ENCODE results near the gene TENM4.

TENM4 gene

GRCh38 chr11:79185351-79185750 lies 255.5 kb downstream of the TENM4 start:
- TF ChIP-seq USF1 (IDR thresholded peaks at IDR 0.05): no peak
- no peak for TF ChIP-seq TCF12 (IDR thresholded peaks at IDR 0.05; ENCODE audit: low read depth)
- no peak for TF ChIP-seq FOXM1 (IDR thresholded peaks at IDR 0.05; ENCODE audit: borderline replicate concordance, low read depth)
- TF ChIP-seq ZBTB7A (IDR thresholded peaks at IDR 0.05; ENCODE audit: low read depth): no peak
- no peak for TF ChIP-seq REST (IDR thresholded peaks at IDR 0.05; ENCODE audit: low read depth)
- TF ChIP-seq NFIC (IDR thresholded peaks at IDR 0.05): no peak
- no peak for TF ChIP-seq TAF1 (IDR thresholded peaks at IDR 0.05; ENCODE audit: low read depth)

- no peak for TF ChIP-seq TAF1 (IDR thresholded peaks at IDR 0.05; ENCODE audit: low read depth)
- TF ChIP-seq CREB1 (IDR thresholded peaks at IDR 0.05; ENCODE audit: low read depth): no peak
- TF ChIP-seq REST (IDR thresholded peaks at IDR 0.05; ENCODE audit: low read depth): no peak
- no peak for TF ChIP-seq USF1 (IDR thresholded peaks at IDR 0.05)
- no peak for TF ChIP-seq NFIC (IDR thresholded peaks at IDR 0.05)
- no peak for TF ChIP-seq RAD21 (IDR thresholded peaks at IDR 0.05; ENCODE audit: low read depth)
- no peak for TF ChIP-seq MAX (IDR thresholded peaks at IDR 0.05)
- TF ChIP-seq EGR1 (IDR thresholded peaks at IDR 0.05): no peak
- no peak for TF ChIP-seq TEAD4 (IDR thresholded peaks at IDR 0.05)
These were observed 256.5 kb downstream of the TENM4 start for GRCh38 chr11:79184285-79184684.

GRCh38 chr11:79182794-79183193 lies 258.0 kb downstream of the TENM4 start:
- TF ChIP-seq YY1 (IDR thresholded peaks at IDR 0.05; ENCODE audit: low read depth) (no peak), REST (IDR thresholded peaks at IDR 0.05; ENCODE audit: low read depth) (no peak), NFIC (IDR thresholded peaks at IDR 0.05) (no peak), TCF12 (IDR thresholded peaks at IDR 0.05; ENCODE audit: low read depth) (no peak), EGR1 (IDR thresholded peaks at IDR 0.05) (no peak), MAX (IDR thresholded peaks at IDR 0.05) (no peak), RAD21 (IDR thresholded peaks at IDR 0.05; ENCODE audit: low read depth) (no peak), EP300 (IDR thresholded peaks at IDR 0.05; ENCODE audit: borderline replicate concordance) (no peak), CEBPB (IDR thresholded peaks at IDR 0.05) (no peak), USF1 (IDR thresholded peaks at IDR 0.05) (no peak), TAF1 (IDR thresholded peaks at IDR 0.05; ENCODE audit: low read depth) (no peak), TEAD4 (IDR thresholded peaks at IDR 0.05) (no peak), CREB1 (IDR thresholded peaks at IDR 0.05; ENCODE audit: low read depth) (no peak), ZBTB7A (IDR thresholded peaks at IDR 0.05; ENCODE audit: low read depth) (no peak), FOXM1 (IDR thresholded peaks at IDR 0.05; ENCODE audit: borderline replicate concordance, low read depth) (no peak)

GRCh38 chr11:79179087-79179486 lies 261.7 kb downstream of the TENM4 start:
- no peak for TF ChIP-seq TCF12 (IDR thresholded peaks at IDR 0.05; ENCODE audit: low read depth)
- no peak for TF ChIP-seq TEAD4 (IDR thresholded peaks at IDR 0.05)
- no peak for TF ChIP-seq REST (IDR thresholded peaks at IDR 0.05; ENCODE audit: low read depth)
- TF ChIP-seq YY1 (IDR thresholded peaks at IDR 0.05; ENCODE audit: low read depth): no peak
- no peak for TF ChIP-seq MAX (IDR thresholded peaks at IDR 0.05)
- TF ChIP-seq ZBTB7A (IDR thresholded peaks at IDR 0.05; ENCODE audit: low read depth): no peak
- TF ChIP-seq EP300 (IDR thresholded peaks at IDR 0.05; ENCODE audit: borderline replicate concordance): no peak
- no peak for TF ChIP-seq CREB1 (IDR thresholded peaks at IDR 0.05; ENCODE audit: low read depth)
- no peak for TF ChIP-seq FOXM1 (IDR thresholded peaks at IDR 0.05; ENCODE audit: borderline replicate concordance, low read depth)
- no peak for TF ChIP-seq CEBPB (IDR thresholded peaks at IDR 0.05)
- no peak for TF ChIP-seq TAF1 (IDR thresholded peaks at IDR 0.05; ENCODE audit: low read depth)
- TF ChIP-seq NFIC (IDR thresholded peaks at IDR 0.05): no peak

Data from Ishikawa (cell line).